Measurements from ENCODE around the gene ABCD3. TPM values are rescaled to one million over a fixed set of nuclear protein-coding genes. Genes with fewer than 3 reads are reported as not detected.

Gene ABCD3
- total and polyA plus RNA-seq, 2 of the 13 experiments (the other 11 are each of a cell fraction or from before 2014, with no cell fraction given) = 27.5 to 166 TPM

GRCh38 chr1:94383966-94384408 is 34.2 kb upstream of the ABCD3 start (continued):
- TF ChIP-seq ZNF142 (CRISPR knock-in tag; IDR thresholded peaks at IDR 0.05) (no peak), ZFYVE20 (CRISPR knock-in tag; IDR thresholded peaks at IDR 0.05; ENCODE audit: borderline replicate concordance, low read depth) (no peak), KLF6 (CRISPR knock-in tag; IDR thresholded peaks at IDR 0.05) (peak; percentile 51; the same call in 1 of the 2 replicates), MXI1 (IDR thresholded peaks at IDR 0.05; ENCODE audit: borderline replicate concordance, low read depth, low read length) (no peak), HOXA7 (CRISPR knock-in tag; IDR thresholded peaks at IDR 0.05) (no peak), ZNF879 (CRISPR knock-in tag; IDR thresholded peaks at IDR 0.05) (no peak), ZNF550 (CRISPR knock-in tag; IDR thresholded peaks at IDR 0.05; ENCODE audit: borderline replicate concordance) (no peak), ZNF761 (CRISPR knock-in tag; conservative IDR thresholded peaks at IDR 0.05) (0 out of 2 replicates have a peak, but pooled peaks have one; percentile 20), RNF219 (CRISPR knock-in tag; IDR thresholded peaks at IDR 0.05) (0 out of 2 replicates have a peak, but pooled peaks have one; percentile 26), THYN1 (CRISPR knock-in tag; IDR thresholded peaks at IDR 0.05; ENCODE audit: borderline replicate concordance, low read depth) (no peak), ZUFSP (CRISPR knock-in tag; IDR thresholded peaks at IDR 0.05; ENCODE audit: borderline replicate concordance) (no peak), ZNF546 (CRISPR knock-in tag; conservative IDR thresholded peaks at IDR 0.05) (no peak), ZNF503 (CRISPR knock-in tag; IDR thresholded peaks at IDR 0.05) (peak; percentile 43; the same call in 1 of the 2 replicates), FOXK1 (CRISPR knock-in tag; IDR thresholded peaks at IDR 0.05; ENCODE audit: borderline replicate concordance, low read depth) (peak; percentile 93), FOXJ3 (CRISPR knock-in tag; IDR thresholded peaks at IDR 0.05; ENCODE audit: borderline replicate concordance) (peak; percentile 90; the same call in 1 of the 2 replicates), ZC3H13 (CRISPR knock-in tag; IDR thresholded peaks at IDR 0.05) (no peak)

All from HepG2 (cell line).